HepG2 (cell line): ENCODE data around the gene ZNF225. TPM values are rescaled to one million over a fixed set of nuclear protein-coding genes. Genes with fewer than 3 reads are reported as not detected.

ENCODE experiments used
- GABPA ChIP-seq, 2 experiments: IDR thresholded peaks; 2 replicates each; pipeline ENCODE4 v1.6.1; 2011 to 2016; ENCODE audit warnings: low read depth in 2 of 2, low read length in 1 of 2, missing biosample characterization in 1 of 2, missing genetic modification characterization in 1 of 2
- HCFC1 ChIP-seq: fragments of 150-350 bp; IDR thresholded peaks from 2 replicates; pipeline ENCODE4 v1.6.1; 2014; ENCODE audit warnings: low read depth, low read length
- RXRB ChIP-seq: IDR thresholded peaks from 2 replicates; pipeline ENCODE4 v1.6.1; 2016; ENCODE audit warnings: borderline replicate concordance, missing genetic modification reagents, missing compliant biosample characterization
- SMYD3 ChIP-seq: sonication (generic); formaldehyde crosslinking; IDR thresholded peaks from 2 replicates; pipeline ENCODE4 v1.8.1; 2023; ENCODE audit warnings: mild to moderate bottlenecking, missing genetic modification reagents
- SOX6 ChIP-seq, 2 experiments: fragments of 450-650 bp in 1 of 2; sonication (generic) in 1 of 2; formaldehyde crosslinking in 1 of 2; IDR thresholded peaks; 2 replicates each; pipeline versions ENCODE4 v1.4.0 to v1.6.1; 2017 to 2020; ENCODE audit warnings: antibody characterized with exemption in 1 of 2, mild to moderate bottlenecking in 1 of 2, missing genetic modification reagents in 1 of 2
- SP2 ChIP-seq: sonication (generic); formaldehyde crosslinking; IDR thresholded peaks from 2 replicates; pipeline ENCODE4 v1.5.1; 2020; ENCODE audit warnings: mild to moderate bottlenecking, missing genetic modification reagents
- SRSF1 ChIP-seq: fragments of 200-400 bp; formaldehyde crosslinking; optimal IDR thresholded peaks from 2 replicates; pipeline ENCODE3; 2017; ENCODE audit warnings: mild to moderate bottlenecking, low read depth, low read length, moderate library complexity
- ZNF564 ChIP-seq: sonication (generic); formaldehyde crosslinking; IDR thresholded peaks from 2 replicates; pipeline ENCODE4 v1.8.1; 2023; ENCODE audit warnings: mild to moderate bottlenecking, missing genetic modification reagents
- ZNF660 ChIP-seq: sonication (generic); formaldehyde crosslinking; IDR thresholded peaks from 2 replicates; pipeline ENCODE4 v1.5.1; 2020; ENCODE audit warnings: mild to moderate bottlenecking, low read depth, missing genetic modification reagents, borderline replicate concordance
- ZNF672 ChIP-seq: sonication (generic); formaldehyde crosslinking; IDR thresholded peaks from 2 replicates; pipeline ENCODE4 v1.8.1; 2022; ENCODE audit warnings: missing genetic modification reagents
- ZNF850 ChIP-seq: sonication (generic); formaldehyde crosslinking; conservative IDR thresholded peaks from 2 replicates; pipeline ENCODE4 v1.9.0; 2021; ENCODE audit warnings: mild to moderate bottlenecking, missing genetic modification reagents
- polyA plus RNA-seq, 8 experiments: library from polyadenylated mRNA; depleted of rRNA in 3 of 8; stranded (reverse) in 7 of 8; unstranded in 1 of 8; fragments of >200 nt; fragmentation: Illumina TruSeq in 4 of 8; extraction: Trizol in 4 of 8; gene quantifications; 2 replicates each; pipeline versions ENCODE4 v1.2.1 to v1.2.3, GENCODE V29; 2011 to 2016; ENCODE audit warnings: low read depth in 4 of 8, missing spikeins in 1 of 8, mixed read lengths in 1 of 8; ENCODE audit not compliant: insufficient read depth in 1 of 8
- total RNA-seq, 5 experiments: library from RNA; depleted of rRNA; stranded (reverse); fragments of >200 nt; fragmentation: Illumina TruSeq; extraction: Trizol; gene quantifications; 2 replicates each; pipeline ENCODE4 v1.2.3, GENCODE V29; 2016; ENCODE audit warnings: low read depth in 1 of 5
- TF ChIP-seq, protein P1 (sequence below): sonication (generic); formaldehyde crosslinking; IDR thresholded peaks from 2 replicates; pipeline ENCODE4 v1.4.0; 2020; ENCODE audit warnings: missing genetic modification reagents, mild to moderate bottlenecking, borderline replicate concordance
- TF ChIP-seq, protein P2 (sequence below): sonication (generic); formaldehyde crosslinking; IDR thresholded peaks from 2 replicates; pipeline ENCODE4 v1.8.0; 2022; ENCODE audit warnings: mild to moderate bottlenecking, missing genetic modification reagents, moderate library complexity
- TF ChIP-seq, protein P3 (sequence below): sonication (generic); formaldehyde crosslinking; IDR thresholded peaks from 2 replicates; pipeline ENCODE4 v1.4.0; 2020; ENCODE audit warnings: missing genetic modification reagents
- TF ChIP-seq, protein P4 (sequence below): sonication (generic); formaldehyde crosslinking; IDR thresholded peaks from 2 replicates; pipeline ENCODE4 v1.5.0; 2020; ENCODE audit warnings: mild to moderate bottlenecking, missing genetic modification reagents, moderate library complexity
- TF ChIP-seq, protein P5 (sequence below): IDR thresholded peaks from 2 replicates; pipeline ENCODE4 v1.6.1; 2018; ENCODE audit warnings: missing genetic modification reagents

ZNF225 gene
- total and polyA plus RNA-seq, 2 of the 13 experiments (the other 11 are each of a cell fraction or from before 2014, with no cell fraction given) = 0.87 to 3.3 TPM

- TF ChIP-seq, protein P1, sequence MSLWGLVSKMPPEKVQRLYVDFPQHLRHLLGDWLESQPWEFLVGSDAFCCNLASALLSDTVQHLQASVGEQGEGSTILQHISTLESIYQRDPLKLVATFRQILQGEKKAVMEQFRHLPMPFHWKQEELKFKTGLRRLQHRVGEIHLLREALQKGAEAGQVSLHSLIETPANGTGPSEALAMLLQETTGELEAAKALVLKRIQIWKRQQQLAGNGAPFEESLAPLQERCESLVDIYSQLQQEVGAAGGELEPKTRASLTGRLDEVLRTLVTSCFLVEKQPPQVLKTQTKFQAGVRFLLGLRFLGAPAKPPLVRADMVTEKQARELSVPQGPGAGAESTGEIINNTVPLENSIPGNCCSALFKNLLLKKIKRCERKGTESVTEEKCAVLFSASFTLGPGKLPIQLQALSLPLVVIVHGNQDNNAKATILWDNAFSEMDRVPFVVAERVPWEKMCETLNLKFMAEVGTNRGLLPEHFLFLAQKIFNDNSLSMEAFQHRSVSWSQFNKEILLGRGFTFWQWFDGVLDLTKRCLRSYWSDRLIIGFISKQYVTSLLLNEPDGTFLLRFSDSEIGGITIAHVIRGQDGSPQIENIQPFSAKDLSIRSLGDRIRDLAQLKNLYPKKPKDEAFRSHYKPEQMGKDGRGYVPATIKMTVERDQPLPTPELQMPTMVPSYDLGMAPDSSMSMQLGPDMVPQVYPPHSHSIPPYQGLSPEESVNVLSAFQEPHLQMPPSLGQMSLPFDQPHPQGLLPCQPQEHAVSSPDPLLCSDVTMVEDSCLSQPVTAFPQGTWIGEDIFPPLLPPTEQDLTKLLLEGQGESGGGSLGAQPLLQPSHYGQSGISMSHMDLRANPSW (CRISPR knock-in tag) = no peak
- TF ChIP-seq GABPA (IDR thresholded peaks at IDR 0.05; ENCODE audit: low read depth, low read length) (peak; percentile 73), GABPA (CRISPR knock-in tag; IDR thresholded peaks at IDR 0.05; ENCODE audit: low read depth) (peak; percentile 95), ZNF672 (CRISPR knock-in tag) (no peak), SOX6 (IDR thresholded peaks at IDR 0.05) (no peak), SOX6 (CRISPR knock-in tag; IDR thresholded peaks at IDR 0.05) (peak; percentile 24; the same call in 1 of the 2 replicates), ZNF564 (CRISPR knock-in tag) (no peak), RXRB (CRISPR knock-in tag) (no peak), SRSF1 (no peak), ZNF660 (no peak), SP2 (CRISPR knock-in tag) (no peak), HCFC1 (peak; percentile 97), SMYD3 (0 out of 2 replicates have a peak, but pooled peaks have one; percentile 35), ZNF850 (CRISPR knock-in tag) (no peak)
- TF ChIP-seq, protein P2, sequence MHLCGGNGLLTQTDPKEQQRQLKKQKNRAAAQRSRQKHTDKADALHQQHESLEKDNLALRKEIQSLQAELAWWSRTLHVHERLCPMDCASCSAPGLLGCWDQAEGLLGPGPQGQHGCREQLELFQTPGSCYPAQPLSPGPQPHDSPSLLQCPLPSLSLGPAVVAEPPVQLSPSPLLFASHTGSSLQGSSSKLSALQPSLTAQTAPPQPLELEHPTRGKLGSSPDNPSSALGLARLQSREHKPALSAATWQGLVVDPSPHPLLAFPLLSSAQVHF (CRISPR knock-in tag) = no peak
- TF ChIP-seq, protein P3, sequence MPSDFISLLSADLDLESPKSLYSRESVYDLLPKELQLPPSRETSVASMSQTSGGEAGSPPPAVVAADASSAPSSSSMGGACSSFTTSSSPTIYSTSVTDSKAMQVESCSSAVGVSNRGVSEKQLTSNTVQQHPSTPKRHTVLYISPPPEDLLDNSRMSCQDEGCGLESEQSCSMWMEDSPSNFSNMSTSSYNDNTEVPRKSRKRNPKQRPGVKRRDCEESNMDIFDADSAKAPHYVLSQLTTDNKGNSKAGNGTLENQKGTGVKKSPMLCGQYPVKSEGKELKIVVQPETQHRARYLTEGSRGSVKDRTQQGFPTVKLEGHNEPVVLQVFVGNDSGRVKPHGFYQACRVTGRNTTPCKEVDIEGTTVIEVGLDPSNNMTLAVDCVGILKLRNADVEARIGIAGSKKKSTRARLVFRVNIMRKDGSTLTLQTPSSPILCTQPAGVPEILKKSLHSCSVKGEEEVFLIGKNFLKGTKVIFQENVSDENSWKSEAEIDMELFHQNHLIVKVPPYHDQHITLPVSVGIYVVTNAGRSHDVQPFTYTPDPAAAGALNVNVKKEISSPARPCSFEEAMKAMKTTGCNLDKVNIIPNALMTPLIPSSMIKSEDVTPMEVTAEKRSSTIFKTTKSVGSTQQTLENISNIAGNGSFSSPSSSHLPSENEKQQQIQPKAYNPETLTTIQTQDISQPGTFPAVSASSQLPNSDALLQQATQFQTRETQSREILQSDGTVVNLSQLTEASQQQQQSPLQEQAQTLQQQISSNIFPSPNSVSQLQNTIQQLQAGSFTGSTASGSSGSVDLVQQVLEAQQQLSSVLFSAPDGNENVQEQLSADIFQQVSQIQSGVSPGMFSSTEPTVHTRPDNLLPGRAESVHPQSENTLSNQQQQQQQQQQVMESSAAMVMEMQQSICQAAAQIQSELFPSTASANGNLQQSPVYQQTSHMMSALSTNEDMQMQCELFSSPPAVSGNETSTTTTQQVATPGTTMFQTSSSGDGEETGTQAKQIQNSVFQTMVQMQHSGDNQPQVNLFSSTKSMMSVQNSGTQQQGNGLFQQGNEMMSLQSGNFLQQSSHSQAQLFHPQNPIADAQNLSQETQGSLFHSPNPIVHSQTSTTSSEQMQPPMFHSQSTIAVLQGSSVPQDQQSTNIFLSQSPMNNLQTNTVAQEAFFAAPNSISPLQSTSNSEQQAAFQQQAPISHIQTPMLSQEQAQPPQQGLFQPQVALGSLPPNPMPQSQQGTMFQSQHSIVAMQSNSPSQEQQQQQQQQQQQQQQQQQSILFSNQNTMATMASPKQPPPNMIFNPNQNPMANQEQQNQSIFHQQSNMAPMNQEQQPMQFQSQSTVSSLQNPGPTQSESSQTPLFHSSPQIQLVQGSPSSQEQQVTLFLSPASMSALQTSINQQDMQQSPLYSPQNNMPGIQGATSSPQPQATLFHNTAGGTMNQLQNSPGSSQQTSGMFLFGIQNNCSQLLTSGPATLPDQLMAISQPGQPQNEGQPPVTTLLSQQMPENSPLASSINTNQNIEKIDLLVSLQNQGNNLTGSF (CRISPR knock-in tag) = 0 out of 2 replicates have a peak, but pooled peaks have one; percentile 25
- TF ChIP-seq, protein P4, sequence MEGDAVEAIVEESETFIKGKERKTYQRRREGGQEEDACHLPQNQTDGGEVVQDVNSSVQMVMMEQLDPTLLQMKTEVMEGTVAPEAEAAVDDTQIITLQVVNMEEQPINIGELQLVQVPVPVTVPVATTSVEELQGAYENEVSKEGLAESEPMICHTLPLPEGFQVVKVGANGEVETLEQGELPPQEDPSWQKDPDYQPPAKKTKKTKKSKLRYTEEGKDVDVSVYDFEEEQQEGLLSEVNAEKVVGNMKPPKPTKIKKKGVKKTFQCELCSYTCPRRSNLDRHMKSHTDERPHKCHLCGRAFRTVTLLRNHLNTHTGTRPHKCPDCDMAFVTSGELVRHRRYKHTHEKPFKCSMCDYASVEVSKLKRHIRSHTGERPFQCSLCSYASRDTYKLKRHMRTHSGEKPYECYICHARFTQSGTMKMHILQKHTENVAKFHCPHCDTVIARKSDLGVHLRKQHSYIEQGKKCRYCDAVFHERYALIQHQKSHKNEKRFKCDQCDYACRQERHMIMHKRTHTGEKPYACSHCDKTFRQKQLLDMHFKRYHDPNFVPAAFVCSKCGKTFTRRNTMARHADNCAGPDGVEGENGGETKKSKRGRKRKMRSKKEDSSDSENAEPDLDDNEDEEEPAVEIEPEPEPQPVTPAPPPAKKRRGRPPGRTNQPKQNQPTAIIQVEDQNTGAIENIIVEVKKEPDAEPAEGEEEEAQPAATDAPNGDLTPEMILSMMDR (CRISPR knock-in tag) = no peak
- TF ChIP-seq, protein P5, sequence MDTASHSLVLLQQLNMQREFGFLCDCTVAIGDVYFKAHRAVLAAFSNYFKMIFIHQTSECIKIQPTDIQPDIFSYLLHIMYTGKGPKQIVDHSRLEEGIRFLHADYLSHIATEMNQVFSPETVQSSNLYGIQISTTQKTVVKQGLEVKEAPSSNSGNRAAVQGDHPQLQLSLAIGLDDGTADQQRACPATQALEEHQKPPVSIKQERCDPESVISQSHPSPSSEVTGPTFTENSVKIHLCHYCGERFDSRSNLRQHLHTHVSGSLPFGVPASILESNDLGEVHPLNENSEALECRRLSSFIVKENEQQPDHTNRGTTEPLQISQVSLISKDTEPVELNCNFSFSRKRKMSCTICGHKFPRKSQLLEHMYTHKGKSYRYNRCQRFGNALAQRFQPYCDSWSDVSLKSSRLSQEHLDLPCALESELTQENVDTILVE (CRISPR knock-in tag) = no peak
Observed at GRCh38 chr19:44093931-44094765, 19.1 kb upstream of the ZNF225 start, which contains the start of gene ZNF224 (continued).
